Spleen (tissue), 7 donors: ENCODE data around the gene KAT8.

Experiments
- POLR2AphosphoS5 ChIP-seq, 3 donors: sonication (generic); formaldehyde crosslinking; IDR thresholded peaks; one replicate each; pipeline ENCODE4 v1.5.1; 2017; ENCODE audit warnings: antibody characterized with exemption in 3 of 3
- TF ChIP-seq, protein P1 (sequence below), 11 experiments: fragments of 200-600 bp in 7 of 11; fragments of 450-650 bp in 4 of 11; sonication (generic) in 4 of 11; IDR thresholded peaks in 8 of 11; conservative IDR thresholded peaks in 3 of 11; 1 replicate in 7 of 11; 2 replicates in 4 of 11; pipeline versions ENCODE4 v1.4.0 to v1.8.0; 2016 to 2021; ENCODE audit warnings: antibody characterized with exemption in 11 of 11, inconsistent platforms in 4 of 11, mild to moderate bottlenecking in 1 of 11
- donor health status: DM: no; HTN: no; CAD: no; lungs with moderate emphysema.
- donor health status: DM: no; HTN: no; CAD: no.
- donor health status: DM: no; HTN: no; CAD: no.

GRCh38 chr16:31157136-31157535, 39.7 kb downstream of the KAT8 start:
- TF ChIP-seq, protein P1, sequence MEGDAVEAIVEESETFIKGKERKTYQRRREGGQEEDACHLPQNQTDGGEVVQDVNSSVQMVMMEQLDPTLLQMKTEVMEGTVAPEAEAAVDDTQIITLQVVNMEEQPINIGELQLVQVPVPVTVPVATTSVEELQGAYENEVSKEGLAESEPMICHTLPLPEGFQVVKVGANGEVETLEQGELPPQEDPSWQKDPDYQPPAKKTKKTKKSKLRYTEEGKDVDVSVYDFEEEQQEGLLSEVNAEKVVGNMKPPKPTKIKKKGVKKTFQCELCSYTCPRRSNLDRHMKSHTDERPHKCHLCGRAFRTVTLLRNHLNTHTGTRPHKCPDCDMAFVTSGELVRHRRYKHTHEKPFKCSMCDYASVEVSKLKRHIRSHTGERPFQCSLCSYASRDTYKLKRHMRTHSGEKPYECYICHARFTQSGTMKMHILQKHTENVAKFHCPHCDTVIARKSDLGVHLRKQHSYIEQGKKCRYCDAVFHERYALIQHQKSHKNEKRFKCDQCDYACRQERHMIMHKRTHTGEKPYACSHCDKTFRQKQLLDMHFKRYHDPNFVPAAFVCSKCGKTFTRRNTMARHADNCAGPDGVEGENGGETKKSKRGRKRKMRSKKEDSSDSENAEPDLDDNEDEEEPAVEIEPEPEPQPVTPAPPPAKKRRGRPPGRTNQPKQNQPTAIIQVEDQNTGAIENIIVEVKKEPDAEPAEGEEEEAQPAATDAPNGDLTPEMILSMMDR (IDR thresholded peaks at IDR 0.05 in 8 of 11, conservative IDR thresholded peaks at IDR 0.05 in 3 of 11): no peak
- TF ChIP-seq POLR2AphosphoS5 (IDR thresholded peaks at IDR 0.05): no peak
